Natural killer cell treated with Interleukin-12 subunit alpha and Interleukin-12 subunit beta and Interleukin-15 and Interleukin-18, amount 100 ng/mL, for 72 hours (primary cell): ENCODE data around the gene C1orf198. TPM values are rescaled to one million over a fixed set of nuclear protein-coding genes. Genes with fewer than 3 reads are reported as not detected.
"Not testable (repeated sequence)": the region's sequence is repeated elsewhere in the genome, so short reads cannot be mapped to it uniquely, and the experiment has no call there.

Experiments used
- ATAC-seq, 2 donors: fragments of 150-1000 bp; cut with Tn5 transposase in 1 of 2; sonication (Bioruptor Pico), chemical (Tn5 transposase) in 1 of 2; 2 replicates each; pipeline ENCODE4 v1.10.0; 2021
- DNase-seq: peaks from one replicate; pipeline ENCODE4 v3.0.0; 2022; ENCODE audit warnings: low spot score
- H3K27ac Mint-ChIP-seq, 2 donors: 1 replicate in 1 of 2; 2 replicates in 1 of 2; pipeline ENCODE4 v1.8.0; 2022; ENCODE audit warnings: mixed read lengths in 2 of 2, mild to moderate bottlenecking in 1 of 2, moderate library complexity in 1 of 2
- H3K27me3 Mint-ChIP-seq, 2 donors: 1 replicate in 1 of 2; 2 replicates in 1 of 2; pipeline ENCODE4 v1.8.0; 2022; ENCODE audit warnings: mixed read lengths in 2 of 2
- H3K36me3 Mint-ChIP-seq: one replicate; pipeline ENCODE4 v1.8.0; 2022; ENCODE audit warnings: mixed read lengths
- H3K4me1 Mint-ChIP-seq, 2 donors: 1 replicate in 1 of 2; 2 replicates in 1 of 2; pipeline ENCODE4 v1.8.0; 2022; ENCODE audit warnings: low read depth in 2 of 2, mixed read lengths in 2 of 2, mild to moderate bottlenecking in 1 of 2
- H3K4me3 Mint-ChIP-seq: one replicate; pipeline ENCODE4 v1.8.0; 2022; ENCODE audit warnings: mixed read lengths
- H3K9me3 Mint-ChIP-seq: 2 replicates; pipeline ENCODE4 v1.8.0; 2022; ENCODE audit warnings: mixed read lengths
- total RNA-seq, 2 donors: library from RNA; stranded (reverse); gene quantifications; one replicate each; pipeline ENCODE4 v1.2.3, GENCODE V29; 2022

C1orf198 gene
- total RNA-seq, 2 donors from 2014 or later = 2.0 to 3.7 TPM

- DNase-seq = no peak
- Mint-ChIP-seq H3K36me3 (no peaks in the 10 kb centered on the region), H3K27ac (no peak overlapping the region), H3K4me1 (no peaks in the 10 kb centered on the region), H3K27me3 (no peaks in the 10 kb centered on the region), H3K9me3 (no peaks in the 10 kb centered on the region), H3K4me3 (no peak overlapping the region)
- ATAC-seq = no peak
Measured at GRCh38 chr1:230848235-230848634, 20.1 kb downstream of the C1orf198 start.

- H3K36me3 Mint-ChIP-seq, ATAC-seq, H3K4me3 Mint-ChIP-seq, DNase-seq, H3K9me3 Mint-ChIP-seq, H3K27ac Mint-ChIP-seq, H3K27me3 Mint-ChIP-seq, H3K4me1 Mint-ChIP-seq: not testable (repeated sequence)
Measured at GRCh38 chr1:230845184-230845583, 23.1 kb downstream of the C1orf198 start.

DNA sequence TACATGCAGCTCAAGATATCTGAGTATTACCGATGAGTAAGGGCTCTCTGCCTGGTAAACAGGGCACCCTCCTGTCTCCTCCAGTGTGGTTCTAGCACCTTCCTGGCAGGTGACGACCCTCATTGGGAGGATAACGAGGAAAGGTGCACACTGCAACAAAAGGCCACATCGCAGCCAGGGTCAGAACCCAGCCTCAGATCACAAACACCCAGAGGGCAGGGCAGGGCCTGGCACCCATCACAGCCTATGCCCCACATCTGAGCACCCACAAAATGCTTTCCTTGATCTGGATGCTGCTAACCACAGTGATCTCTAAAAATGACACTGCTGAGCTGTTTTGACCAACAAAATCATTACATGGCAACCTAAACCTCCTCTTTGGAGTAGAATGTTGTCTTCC lies 23.8 kb downstream of the C1orf198 start:
- H3K27ac Mint-ChIP-seq = no peak overlapping the region
- H3K4me3 Mint-ChIP-seq = no peak overlapping the region
- H3K4me1 Mint-ChIP-seq = no peaks in the 10 kb centered on the region
- ATAC-seq (no peak), DNase-seq (no peak)
- H3K9me3 Mint-ChIP-seq = no peaks in the 10 kb centered on the region
- H3K36me3 Mint-ChIP-seq = no peaks in the 10 kb centered on the region
- H3K27me3 Mint-ChIP-seq = no peaks in the 10 kb centered on the region

DNA sequence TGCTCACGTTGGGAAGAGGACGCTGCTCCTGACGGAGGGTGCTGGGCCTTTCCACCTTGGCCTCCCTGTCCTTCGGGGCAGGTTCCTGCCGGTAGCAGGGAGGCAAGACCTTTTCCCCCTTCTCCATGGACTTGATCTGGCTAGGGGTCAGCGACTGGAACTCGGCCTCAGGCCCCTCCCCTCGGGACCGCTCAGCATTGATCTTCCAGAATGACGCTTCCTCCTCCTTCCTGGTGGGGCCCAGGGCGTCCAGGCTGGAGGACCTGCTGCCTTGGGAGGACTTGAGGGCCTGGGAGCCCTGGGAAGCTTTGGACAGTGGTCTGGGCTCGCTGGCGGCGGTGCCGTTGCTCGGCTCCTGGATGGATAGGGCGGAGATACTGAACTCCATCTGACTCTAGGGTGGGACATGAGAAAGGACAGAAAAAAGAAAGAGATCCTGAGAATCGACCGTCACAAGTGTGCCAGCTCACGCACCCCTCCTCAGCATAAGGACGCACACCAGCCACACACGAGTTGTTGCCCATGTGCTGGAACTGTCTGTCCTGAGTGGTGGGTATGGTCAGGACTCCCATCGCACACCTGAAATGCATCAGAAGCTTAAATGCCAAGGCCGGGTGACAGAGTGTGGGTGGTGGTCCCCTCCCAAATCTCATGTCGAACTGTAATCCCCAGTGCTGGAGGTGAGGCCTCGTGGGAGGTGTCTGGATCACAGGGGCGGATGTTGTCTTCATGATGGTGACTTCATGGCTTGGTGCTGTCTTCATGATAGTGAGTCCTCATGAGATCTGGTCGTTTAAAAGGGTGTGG lies 24.6 kb downstream of the C1orf198 start:
- peak in 1 of 2 donors; percentile 33 for ATAC-seq
- H3K4me1 Mint-ChIP-seq = no peaks in the 10 kb centered on the region
- H3K27ac Mint-ChIP-seq = no peak overlapping the region
- no peaks in the 10 kb centered on the region for H3K9me3 Mint-ChIP-seq
- H3K4me3 Mint-ChIP-seq = no peak overlapping the region
- no peaks in the 10 kb centered on the region for H3K36me3 Mint-ChIP-seq
- DNase-seq = no peak
- no peaks in the 10 kb centered on the region for H3K27me3 Mint-ChIP-seq

- DNase-seq (no peak), ATAC-seq (no peak)
- no peak overlapping the region for H3K4me3 Mint-ChIP-seq
- no peak overlapping the region for H3K27ac Mint-ChIP-seq
- H3K36me3 Mint-ChIP-seq = no peaks in the 10 kb centered on the region
- no peaks in the 10 kb centered on the region for H3K27me3 Mint-ChIP-seq
- no peaks in the 10 kb centered on the region for H3K4me1 Mint-ChIP-seq
- no peaks in the 10 kb centered on the region for H3K9me3 Mint-ChIP-seq
Measured at GRCh38 chr1:230842801-230843200, 25.5 kb downstream of the C1orf198 start.

- no peaks in the 10 kb centered on the region for H3K36me3 Mint-ChIP-seq
Measured at GRCh38 chr1:230839173-230839572, 29.1 kb downstream of the C1orf198 start.

GRCh38 chr1:230836793-230837192 lies 31.5 kb downstream of the C1orf198 start:
- ATAC-seq (no peak), DNase-seq (no peak)
- no peaks in the 10 kb centered on the region for H3K36me3 Mint-ChIP-seq
- no peak overlapping the region for H3K27ac Mint-ChIP-seq
- no peak overlapping the region for H3K4me3 Mint-ChIP-seq
- no peaks in the 10 kb centered on the region for H3K4me1 Mint-ChIP-seq
- no peaks in the 10 kb centered on the region for H3K9me3 Mint-ChIP-seq
- peaks cover 16 to 18% of the 10 kb centered on the region in 2 donors for H3K27me3 Mint-ChIP-seq

More at GRCh38 chr1:230839173-230839572, 29.1 kb downstream of the C1orf198 start:
- no peaks in the 10 kb centered on the region for H3K4me1 Mint-ChIP-seq
- H3K4me3 Mint-ChIP-seq = no peak overlapping the region
- peaks cover 6 to 12% of the 10 kb centered on the region in 2 donors for H3K27me3 Mint-ChIP-seq
- H3K27ac Mint-ChIP-seq = no peak overlapping the region
- H3K9me3 Mint-ChIP-seq = no peaks in the 10 kb centered on the region
- DNase-seq (no peak), ATAC-seq (no peak)

- H3K27me3 Mint-ChIP-seq = peaks cover 17 to 18% of the 10 kb centered on the region in 2 donors
- no peaks in the 10 kb centered on the region for H3K4me1 Mint-ChIP-seq
- H3K4me3 Mint-ChIP-seq = no peak overlapping the region
- no peaks in the 10 kb centered on the region for H3K9me3 Mint-ChIP-seq
- no peak for DNase-seq
- no peak overlapping the region for H3K27ac Mint-ChIP-seq
- no peak for ATAC-seq
- H3K36me3 Mint-ChIP-seq = no peaks in the 10 kb centered on the region
Measured at GRCh38 chr1:230836347-230836746, 32.0 kb downstream of the C1orf198 start.

DNA sequence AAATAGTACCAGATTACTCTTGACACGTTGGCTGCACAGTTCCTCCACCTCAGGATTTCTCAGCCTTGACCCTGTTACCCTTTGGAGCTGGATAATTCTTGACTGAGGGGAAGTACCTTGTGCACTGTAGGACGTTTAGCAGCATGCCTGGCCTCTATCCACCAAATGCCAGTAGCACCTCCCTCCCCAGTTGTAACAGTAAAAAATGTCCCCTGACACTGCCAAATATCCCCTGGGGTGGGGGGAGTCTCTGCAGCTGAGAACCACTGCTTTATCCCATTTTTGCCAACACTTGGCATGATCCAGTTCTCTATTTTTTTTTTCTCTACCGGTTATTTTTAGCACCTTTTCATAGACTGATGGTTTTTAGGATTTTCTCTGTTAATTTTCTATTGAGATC lies 34.0 kb downstream of the C1orf198 start:
- Mint-ChIP-seq H3K27me3 (peaks cover 17 to 25% of the 10 kb centered on the region in 2 donors), H3K9me3 (no peaks in the 10 kb centered on the region), H3K4me1 (no peaks in the 10 kb centered on the region), H3K27ac (no peak overlapping the region), H3K36me3 (no peaks in the 10 kb centered on the region), H3K4me3 (no peak overlapping the region)
- DNase-seq = no peak
- ATAC-seq = no peak

GRCh38 chr1:230833511-230833910 lies 34.8 kb downstream of the C1orf198 start:
- H3K36me3 Mint-ChIP-seq = no peaks in the 10 kb centered on the region
- no peak overlapping the region for H3K4me3 Mint-ChIP-seq
- ATAC-seq (no peak), DNase-seq (no peak)
- H3K27me3 Mint-ChIP-seq = peaks cover 17 to 25% of the 10 kb centered on the region in 2 donors
- H3K9me3 Mint-ChIP-seq = no peaks in the 10 kb centered on the region
- no peak overlapping the region for H3K27ac Mint-ChIP-seq
- no peaks in the 10 kb centered on the region for H3K4me1 Mint-ChIP-seq

GRCh38 chr1:230832476-230832875 lies 35.8 kb downstream of the C1orf198 start:
- H3K9me3 Mint-ChIP-seq = no peaks in the 10 kb centered on the region
- H3K4me3 Mint-ChIP-seq = no peak overlapping the region
- ATAC-seq (no peak), DNase-seq (no peak)
- no peak overlapping the region for H3K27ac Mint-ChIP-seq
- H3K36me3 Mint-ChIP-seq = no peaks in the 10 kb centered on the region
- no peaks in the 10 kb centered on the region for H3K4me1 Mint-ChIP-seq
- peaks cover 17 to 25% of the 10 kb centered on the region in 2 donors for H3K27me3 Mint-ChIP-seq

DNA sequence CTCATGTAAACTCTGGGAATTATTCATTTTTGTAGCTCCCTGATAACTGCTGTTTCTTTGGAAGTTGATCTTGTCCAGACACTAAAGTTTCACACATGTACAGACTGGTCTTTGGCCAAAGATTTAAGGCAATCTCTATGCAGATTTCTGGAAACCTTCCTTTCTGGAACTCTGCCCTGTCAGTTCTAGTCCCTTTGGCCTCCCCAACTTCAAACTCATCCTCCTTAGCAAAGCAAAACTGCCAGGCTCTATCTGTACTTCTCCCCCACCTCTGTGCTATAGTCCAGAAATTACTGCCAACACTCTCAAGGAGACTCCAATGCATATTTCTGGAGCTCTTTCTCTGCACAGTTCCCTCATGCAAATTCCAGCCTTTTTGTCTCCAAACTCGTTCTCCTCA lies 36.5 kb downstream of the C1orf198 start:
- H3K36me3 Mint-ChIP-seq = no peaks in the 10 kb centered on the region
- DNase-seq (no peak), ATAC-seq (no peak)
- H3K4me1 Mint-ChIP-seq = no peaks in the 10 kb centered on the region
- no peak overlapping the region for H3K27ac Mint-ChIP-seq
- H3K27me3 Mint-ChIP-seq = peaks cover 17 to 25% of the 10 kb centered on the region in 2 donors
- H3K9me3 Mint-ChIP-seq = no peaks in the 10 kb centered on the region
- H3K4me3 Mint-ChIP-seq = no peak overlapping the region

- ATAC-seq = no peak
- H3K4me3 Mint-ChIP-seq = no peak overlapping the region
- no peak overlapping the region for H3K27ac Mint-ChIP-seq
- H3K36me3 Mint-ChIP-seq = no peaks in the 10 kb centered on the region
- no peaks in the 10 kb centered on the region for H3K4me1 Mint-ChIP-seq
- H3K27me3 Mint-ChIP-seq = peaks cover 11 to 16% of the 10 kb centered on the region in 2 donors
- no peak for DNase-seq
- no peaks in the 10 kb centered on the region for H3K9me3 Mint-ChIP-seq
Measured at GRCh38 chr1:230828421-230828820, 39.9 kb downstream of the C1orf198 start.

DNA sequence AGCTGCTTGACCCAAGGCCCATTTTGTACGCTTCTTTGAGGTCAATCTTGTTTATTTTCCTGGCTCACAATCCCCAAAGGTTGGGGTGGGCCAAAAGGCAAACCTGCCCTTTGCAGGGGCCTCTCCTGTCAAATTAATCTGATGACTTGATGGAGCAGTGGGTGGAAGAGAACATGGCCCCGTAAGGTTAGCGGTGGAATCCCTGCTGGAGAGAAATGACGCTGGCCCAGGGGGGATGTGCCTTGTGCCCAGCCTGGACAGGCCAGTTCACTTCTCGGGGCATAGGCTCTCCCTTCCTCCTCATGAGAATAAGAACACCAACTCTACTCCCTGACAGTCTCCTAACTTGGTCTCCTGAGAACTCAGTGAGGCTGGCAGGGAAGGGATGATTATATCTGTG lies 40.5 kb downstream of the C1orf198 start:
- H3K4me1 Mint-ChIP-seq = no peaks in the 10 kb centered on the region
- H3K4me3 Mint-ChIP-seq = no peak overlapping the region
- no peaks in the 10 kb centered on the region for H3K36me3 Mint-ChIP-seq
- DNase-seq = no peak
- no peak overlapping the region for H3K27ac Mint-ChIP-seq
- ATAC-seq = no peak
- peaks cover 6 to 16% of the 10 kb centered on the region in 2 donors for H3K27me3 Mint-ChIP-seq
- no peaks in the 10 kb centered on the region for H3K9me3 Mint-ChIP-seq
